GM21528 (cell line): ENCODE measurements around the gene KITLG.
"Not testable (repeated sequence)": the region's sequence is repeated elsewhere in the genome, so short reads cannot be mapped to it uniquely, and the experiment has no call there.

Experiments used
- ATAC-seq: cut with Tn5 transposase; IDR thresholded peaks from one replicate; pipeline ENCODE4 v1.9.1; 2021; ENCODE audit warnings: mild to moderate bottlenecking, moderate library complexity; ENCODE audit not compliant: unreplicated experiment, low FRiP score

Gene KITLG, protein sequence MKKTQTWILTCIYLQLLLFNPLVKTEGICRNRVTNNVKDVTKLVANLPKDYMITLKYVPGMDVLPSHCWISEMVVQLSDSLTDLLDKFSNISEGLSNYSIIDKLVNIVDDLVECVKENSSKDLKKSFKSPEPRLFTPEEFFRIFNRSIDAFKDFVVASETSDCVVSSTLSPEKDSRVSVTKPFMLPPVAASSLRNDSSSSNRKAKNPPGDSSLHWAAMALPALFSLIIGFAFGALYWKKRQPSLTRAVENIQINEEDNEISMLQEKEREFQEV

DNA sequence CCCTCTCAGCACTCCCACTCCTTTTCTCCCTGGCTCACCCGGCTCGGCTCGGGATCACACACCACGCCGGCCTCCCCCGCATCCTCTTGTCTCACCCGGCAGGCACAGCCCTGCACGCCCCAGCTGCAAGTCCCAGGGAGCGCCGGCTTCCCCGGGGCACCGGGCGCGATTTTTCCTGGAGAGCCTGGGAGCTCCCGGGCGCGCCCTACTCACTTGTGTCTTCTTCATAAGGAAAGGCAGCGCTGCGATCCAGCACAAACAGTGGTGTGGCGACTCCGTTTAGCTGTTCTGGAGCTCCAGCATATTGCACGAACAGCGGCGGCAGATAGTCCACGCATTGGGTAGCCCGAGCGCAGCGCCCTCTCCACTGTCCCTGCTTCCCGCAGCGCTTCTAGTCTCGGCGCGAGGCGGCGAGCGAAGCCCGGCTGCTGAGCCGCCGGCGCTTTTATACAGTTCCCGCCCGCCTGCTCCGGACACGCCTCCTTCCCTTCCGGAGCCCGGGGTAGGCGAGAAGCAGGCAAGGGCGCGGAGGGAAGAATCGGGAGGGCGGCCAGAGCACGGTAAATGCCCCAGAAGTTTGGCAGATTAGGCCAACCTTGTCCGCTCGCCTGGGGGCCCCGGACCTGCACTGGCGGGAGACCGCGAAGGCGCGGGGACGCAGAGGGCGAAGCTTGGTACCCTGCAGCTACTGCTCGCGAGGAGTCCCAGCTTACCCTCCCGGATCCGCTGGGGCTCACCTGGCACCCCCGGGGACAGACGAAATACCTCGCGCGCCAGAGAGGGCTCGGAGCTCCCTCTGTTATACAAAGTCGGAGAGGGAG is at the start of gene KITLG:
Gene KITLG, minus strand, starts transcription at position 421 of the 821 bp plus-strand sequence. Its CDS starts 193 bp downstream, at position 228.
- peak; percentile 74 for ATAC-seq

DNA sequence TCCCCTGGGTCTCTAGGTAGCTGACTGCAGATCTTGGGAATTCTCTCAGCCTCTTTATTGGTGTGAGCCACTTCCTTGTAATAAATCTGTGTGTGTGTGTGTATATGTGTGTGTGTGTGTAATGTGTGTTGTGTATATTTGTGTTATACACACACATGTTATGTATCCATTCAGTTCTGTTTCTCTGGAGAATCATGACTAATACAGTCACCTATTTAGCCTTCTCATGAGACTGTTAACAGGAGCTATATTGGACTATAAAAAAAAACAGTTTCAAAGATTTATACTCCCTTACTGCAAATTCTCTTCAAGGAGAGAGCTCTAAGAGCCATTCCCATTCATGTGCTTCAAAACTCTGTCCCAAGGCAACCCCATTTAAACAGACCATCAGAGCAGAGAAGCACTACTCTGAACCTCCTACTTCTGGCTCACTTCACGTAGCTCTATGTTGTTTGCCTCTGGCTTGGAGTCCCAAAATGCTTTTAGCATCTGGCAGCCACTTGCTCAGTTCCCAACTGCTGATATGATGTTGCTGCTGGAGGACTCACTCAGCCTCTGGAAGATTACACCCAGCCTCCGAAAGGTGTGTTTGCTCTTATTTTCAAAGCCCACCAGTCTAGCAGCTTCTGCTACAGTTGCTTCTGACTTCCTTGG is 48.7 kb upstream of the KITLG start:
- ATAC-seq: no peak

DNA sequence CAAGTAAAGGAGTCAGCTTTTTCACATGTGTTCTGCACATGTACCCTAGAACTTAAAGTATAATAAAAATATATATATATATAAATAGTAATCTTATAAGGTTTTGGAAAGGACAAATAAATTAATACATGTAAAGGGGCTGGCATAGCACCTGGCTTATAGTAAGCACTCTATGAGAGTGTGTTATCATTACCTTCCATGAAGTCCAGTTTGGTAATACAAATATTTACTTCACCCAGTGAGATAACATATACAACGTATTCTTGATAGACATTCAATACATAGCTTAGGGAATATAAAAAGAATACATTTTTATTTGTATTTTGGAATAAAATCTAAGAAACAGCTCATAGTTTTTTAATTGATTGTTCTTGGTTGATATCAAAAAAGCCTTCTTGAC is 47.8 kb upstream of the KITLG start:
- ATAC-seq: not testable (repeated sequence)

DNA sequence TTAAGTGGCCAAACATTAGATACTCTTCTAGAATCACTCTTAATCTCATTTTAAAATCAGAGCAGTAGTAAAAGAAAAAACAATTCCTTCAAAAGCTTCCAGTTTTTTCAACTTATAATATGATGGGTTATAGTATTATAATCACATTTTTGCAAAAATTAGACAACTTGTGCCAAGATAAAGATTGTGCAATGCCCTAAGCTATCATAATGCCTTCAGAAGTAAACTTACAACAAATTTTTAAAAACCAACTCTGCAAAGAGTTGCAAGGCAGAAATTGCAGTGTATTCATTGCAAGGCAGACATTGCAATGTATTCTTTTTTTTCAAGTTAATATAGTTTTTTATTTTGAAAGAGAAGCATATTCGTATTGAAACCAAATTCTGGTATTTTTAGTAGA is 47.2 kb upstream of the KITLG start:
- ATAC-seq: no peak

DNA sequence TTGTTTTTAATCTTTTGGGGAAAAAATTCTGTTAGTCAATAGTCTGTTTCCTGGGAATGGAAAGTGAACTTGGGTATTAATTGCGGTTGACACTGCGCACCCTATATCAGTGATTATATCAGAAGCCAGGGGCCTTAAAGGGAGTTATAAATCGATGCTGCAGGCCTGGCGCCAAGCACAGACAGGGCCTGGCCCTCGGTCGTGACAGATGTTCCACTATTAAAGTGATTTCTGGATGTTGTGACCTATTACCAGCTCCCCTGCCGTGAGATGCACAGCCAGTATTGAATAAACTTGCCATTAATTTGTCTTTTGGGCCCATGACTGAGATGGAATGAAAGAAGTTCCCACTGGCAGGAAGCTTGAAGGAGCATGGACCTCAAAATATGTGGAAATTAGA is 45.1 kb upstream of the KITLG start:
- ATAC-seq: no peak

DNA sequence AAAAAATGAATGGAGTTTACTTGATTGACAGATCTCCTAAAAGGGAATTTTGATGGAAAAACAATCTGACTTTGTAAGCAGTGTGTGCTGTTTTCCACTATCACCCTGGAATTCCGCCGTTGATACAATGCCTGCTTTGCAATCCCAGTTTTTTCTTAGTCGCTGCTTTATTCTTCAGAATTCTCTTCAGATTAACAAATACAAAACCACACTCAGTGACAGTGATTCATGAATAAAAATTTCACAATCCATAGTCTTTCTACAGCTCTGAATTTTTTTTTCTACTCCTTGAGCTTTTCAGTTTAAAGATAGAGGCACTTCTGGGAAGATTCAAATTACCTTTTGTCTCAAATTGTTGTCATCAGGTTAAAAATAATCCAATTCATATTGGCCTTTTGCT is 44.6 kb upstream of the KITLG start:
- no peak for ATAC-seq

DNA sequence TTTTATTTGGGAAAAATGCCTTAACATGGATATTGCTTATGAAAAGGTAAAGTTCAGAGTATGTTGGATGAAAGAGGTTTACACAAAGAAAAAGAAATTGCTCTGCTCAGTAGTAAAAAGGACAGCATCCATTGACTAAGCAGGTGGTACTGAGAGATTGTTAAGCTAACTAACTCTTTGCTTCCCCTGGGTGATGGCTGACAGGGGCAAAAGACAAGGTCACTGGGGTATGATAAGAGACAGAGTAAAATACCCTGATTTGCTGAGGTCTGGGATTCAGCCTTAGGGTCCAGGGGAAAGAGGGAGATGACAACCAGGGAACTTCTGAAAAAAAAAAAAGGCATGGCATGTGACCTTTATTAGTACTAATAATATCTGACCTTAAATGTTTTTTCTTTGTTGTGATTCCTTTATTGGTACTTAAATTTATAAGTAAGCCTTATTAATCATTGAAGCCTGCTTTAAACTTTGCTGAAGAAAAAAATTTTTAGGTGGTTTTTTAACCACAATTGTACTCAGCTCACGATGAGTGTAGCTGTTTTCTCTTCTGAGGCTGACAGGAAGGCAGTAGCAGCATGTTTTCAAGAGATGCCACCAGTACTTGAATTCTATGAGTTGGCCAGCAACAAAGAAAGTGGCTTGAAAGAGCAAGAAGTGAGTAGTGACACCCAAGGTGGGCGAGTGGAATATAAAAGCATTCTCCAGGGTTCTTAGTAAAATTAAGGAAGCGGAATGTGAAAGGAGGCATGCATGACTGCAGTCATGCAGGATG is 43.7 kb upstream of the KITLG start:
- no peak for ATAC-seq

DNA sequence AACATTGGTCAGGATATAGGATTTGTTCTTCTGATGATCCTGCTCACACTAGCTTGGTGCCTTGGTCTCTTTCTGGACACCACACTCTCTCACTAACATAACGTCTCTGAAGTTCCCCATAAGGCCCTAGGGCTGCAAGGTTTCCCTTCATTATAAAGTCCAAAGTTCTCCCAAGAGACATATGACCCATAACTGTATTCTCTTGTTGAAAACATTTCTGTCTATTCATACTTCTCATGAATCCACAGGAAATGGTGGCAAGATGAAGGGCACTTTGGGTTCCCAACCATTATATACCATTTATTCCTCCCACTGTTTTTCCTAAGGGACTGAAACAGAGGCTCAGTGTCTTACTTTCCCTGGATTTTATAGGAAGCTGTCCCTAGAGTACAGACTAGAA is 37.1 kb upstream of the KITLG start:
- ATAC-seq: no peak

DNA sequence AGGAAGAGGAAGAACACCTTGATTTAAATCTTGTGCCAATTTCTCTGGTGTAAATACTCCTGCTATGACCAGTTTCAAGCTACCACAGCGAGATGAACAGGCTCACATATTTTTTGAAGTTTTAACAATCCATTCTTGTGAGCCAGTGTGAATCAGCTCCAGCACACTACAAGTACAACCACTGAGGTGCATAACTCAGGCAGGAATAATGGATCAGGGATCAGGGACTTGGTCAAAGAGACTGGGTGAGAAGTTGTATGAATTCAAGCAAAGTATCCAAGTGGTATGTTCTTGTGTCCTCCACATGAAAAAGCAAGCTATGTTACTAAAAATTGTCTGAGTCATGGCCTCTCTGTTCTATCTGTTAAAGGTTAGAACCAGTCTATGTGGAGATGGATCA is 35.2 kb upstream of the KITLG start:
- no peak for ATAC-seq

DNA sequence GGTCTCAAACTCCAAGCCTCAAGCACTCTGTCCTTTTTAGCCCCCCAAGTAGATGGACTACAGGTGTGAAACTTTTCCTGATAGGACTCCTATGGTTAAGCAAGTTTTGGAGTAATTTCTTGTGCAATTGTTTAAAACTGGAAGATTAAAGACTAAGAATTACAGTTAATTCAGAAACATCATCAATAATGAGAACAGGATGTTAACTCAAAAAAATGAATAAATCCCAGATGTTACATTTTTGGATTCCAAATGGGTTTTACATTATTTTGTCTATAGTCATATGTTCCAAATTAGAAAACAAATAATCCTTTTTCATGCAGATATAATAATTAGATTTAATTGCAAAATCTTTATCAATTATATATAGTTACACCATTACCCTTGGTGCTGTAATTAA is 24.4 kb upstream of the KITLG start:
- no peak for ATAC-seq

DNA sequence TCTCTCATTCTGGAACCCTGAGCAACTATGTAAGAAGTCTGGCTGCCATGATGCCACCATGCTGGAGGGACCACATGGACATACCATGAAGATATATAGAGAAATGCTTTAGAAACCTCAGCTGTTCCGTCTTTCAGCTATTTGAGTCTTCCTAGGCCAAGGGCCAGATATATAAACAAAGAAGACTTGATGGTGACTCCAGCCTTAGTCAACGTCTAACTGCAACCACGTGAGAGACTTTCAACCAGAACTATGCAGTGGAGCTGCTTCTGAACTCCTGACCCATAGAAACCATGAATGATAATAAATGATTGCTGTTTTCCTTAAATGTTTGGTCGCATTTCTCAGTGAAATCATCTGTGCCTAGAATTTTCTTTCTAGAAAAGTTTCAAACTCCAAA is 20.0 kb upstream of the KITLG start:
- no peak for ATAC-seq

DNA sequence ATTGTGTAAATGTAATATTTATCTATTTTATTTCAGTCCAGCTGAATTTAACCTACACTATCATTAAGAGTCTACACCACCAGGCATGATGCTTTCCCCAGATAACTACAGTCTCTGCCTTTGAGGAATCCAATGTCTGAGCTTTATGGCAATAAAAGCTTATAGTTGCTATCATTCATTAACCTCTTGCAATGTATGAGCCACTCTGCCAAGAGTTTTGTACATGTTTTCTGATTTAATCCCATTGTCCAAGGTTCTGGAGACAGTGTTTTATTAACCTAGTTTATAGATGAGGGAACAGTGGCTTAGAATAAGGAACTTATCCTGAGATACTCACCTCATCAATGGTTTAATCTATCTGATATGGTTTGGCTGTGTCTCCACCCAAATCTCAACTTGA is 17.1 kb upstream of the KITLG start:
- no peak for ATAC-seq

DNA sequence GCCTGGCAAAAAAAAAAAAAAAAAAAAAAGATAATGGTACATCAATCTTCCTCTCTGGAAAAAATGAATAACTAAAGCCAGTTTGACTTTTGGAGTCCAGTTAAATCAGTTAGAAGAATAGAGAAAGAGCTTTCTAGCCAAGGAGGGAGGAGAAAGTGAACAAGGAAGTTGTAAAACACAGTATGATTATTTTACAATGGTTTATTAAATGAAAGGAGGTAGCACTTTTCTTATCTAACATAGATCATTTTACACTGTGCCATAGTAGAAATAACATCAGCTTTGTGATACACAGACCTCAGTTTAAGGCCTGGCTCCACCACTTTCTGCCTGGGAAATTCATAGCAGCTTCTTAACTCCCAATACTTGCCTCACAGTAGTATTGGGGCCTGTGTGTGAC is 15.4 kb upstream of the KITLG start:
- no peak for ATAC-seq

DNA sequence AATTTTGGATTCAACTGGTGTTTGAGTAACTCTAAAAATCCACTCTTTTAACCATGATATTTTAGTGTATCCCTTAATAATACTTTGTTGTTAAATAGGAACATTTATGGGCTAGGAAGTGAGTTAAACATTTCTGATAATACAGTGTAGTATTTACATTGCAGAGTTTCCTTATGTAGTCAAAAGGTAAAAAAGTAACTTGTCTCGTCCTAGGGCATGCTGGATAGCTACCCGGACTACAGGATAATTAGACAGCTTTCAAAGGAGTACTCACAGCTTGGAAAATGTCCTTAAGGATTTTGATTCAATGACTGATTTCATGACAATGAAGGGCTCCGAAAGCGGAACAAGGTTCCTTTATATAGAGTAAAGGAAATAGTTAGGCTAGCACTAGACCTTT is 14.5 kb upstream of the KITLG start:
- ATAC-seq: no peak

DNA sequence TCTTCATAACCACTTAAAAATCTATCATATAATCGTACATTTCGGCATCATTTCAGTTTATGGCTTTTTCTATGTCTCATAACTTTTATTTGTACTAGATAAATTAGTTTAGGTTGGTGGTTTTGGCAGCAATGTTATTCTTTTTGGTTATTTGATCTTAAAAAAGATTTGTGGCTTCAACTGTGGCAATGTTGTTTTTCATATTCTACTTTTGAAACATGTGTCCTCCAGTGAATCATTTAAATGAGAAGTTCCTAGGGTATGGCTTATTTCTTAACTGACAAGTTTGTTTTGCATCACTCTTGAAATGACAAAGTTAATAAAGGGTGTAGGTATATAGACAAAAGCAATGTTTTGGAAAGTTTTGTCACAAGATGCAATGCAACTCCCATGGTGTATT is 11.1 kb upstream of the KITLG start:
- ATAC-seq: no peak

DNA sequence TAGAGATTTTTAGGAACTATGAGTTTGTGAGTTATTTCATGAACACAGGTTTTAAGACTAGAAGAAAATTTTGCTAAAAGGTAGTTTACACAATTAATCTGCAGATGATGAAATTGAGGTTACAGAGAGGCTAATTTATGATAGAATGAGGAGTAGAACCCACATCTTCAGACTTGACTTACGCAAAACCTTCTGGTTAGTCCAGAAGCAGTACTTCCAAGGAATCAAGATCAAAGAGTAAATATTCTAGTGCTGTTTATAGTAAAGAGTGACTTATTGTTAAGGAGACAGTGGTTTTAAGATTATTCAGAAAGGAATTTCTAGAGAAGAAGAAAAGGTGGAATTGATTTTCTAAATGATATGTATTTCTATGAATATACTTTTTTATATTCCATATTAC is 10.6 kb upstream of the KITLG start:
- no peak for ATAC-seq

DNA sequence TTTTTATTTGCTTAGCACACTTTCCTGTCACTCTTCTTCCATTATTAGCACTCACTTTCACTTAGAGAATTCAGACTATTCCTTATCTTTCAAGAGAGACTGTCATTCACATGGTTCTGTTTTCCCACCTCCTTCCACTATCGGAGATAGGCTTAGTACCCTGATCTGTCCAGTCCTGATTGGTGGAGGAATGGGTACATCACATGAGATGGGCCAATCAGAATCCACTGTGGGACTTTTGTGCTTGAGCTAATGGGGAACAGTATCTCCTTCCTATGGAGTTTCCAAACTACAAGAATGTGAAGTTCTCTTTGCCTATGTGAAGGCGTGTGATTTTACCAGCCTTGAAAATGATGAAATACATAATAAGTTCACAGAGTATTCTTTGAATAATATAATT is 4.8 kb upstream of the KITLG start:
- ATAC-seq: no peak

DNA sequence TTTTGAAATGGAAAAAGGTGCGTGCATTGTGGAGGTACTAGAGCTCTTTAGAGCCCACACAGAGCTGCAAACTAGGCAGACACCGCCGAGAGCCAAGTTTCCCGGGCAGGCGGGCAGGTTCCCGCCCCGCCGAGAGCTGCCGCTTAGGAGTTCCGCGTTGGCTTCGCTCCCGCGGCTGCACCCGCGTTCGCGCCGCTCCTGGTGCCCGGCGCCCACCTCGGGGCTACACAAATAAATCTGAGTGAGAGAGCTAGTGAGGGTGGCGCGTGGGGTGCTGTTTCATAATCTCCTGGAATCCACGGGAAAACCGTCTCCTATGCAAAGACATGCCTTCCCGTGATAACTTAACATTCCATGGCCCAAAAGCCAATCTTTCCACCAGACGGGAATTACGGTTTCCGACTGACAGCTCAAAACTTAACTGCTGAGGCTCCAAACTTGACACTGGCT is 645 bp downstream of the KITLG start:
- no peak for ATAC-seq

DNA sequence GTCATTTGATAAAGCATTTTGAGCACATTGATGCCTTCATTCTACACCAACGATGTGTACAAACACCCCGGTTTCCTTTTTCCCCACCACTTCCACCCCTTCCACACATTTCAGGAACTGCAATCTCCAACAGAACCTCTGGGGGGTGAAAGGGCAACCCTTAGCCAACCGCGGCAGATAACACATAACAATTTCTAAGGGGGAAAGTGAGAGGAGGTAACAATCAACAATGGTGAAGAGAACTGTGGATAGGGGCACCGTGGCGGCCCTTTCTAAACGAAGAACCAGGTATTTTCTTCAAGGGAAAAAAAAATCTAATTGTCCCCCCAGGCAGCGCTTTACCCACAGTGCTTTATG is 1.1 kb downstream of the KITLG start:
- no peak for ATAC-seq

DNA sequence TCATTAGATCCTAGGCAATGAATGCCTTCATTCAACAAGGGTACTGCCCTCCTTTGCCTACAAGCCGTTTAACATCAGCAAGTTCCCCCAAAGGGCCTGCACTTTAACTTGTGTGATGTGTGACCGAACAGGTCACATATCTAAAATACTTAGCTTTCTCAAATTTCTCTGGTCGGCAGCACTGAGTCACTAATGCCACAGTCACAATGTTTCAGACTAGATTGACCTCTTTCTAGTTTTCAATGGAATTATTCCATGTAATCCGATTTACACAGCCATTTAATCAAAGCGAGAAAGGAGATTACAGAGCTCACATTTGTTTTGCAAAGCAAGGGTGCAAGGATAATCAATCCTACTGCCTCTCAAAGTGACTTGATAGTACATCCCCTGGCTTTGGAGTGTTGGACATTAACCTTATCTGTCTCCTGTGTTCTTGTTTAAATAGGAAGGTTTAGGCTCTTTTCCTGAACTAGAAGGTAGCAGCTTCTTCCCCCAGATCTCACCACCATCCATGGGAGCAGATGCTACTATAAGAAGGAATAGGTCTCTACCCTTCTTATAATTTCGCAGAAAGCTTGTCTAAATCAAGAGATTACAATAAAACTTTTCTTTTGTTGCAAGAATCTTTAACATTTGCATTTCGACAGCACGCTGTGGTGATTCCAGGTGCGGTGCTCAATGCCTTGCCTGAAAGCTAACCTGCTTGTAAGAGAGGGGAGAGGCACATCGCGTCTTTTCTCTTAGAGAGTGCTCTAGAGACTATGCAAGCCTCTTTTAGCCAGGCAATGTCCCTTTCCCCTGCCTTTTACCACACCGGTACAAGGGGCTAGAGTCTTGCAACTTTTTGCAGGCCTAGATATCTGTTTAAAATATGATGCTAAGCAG is 1.8 kb downstream of the KITLG start:
- ATAC-seq: no peak
